B cell (primary cell): ENCODE measurements around the gene DUT. TPM values are rescaled to one million over a fixed set of nuclear protein-coding genes. Genes with fewer than 3 reads are reported as not detected.

Experiments
- ATAC-seq: fragments of 200-7000 bp; cut with Tn5 transposase; one replicate; pipeline ENCODE4 v1.10.0; 2021; ENCODE audit warnings: low read depth, mild to moderate bottlenecking, moderate number of reproducible peaks, moderate library complexity
- CTCF ChIA-PET: fragments of 350-600 bp; sonication (Branson Sonifier 250); formaldehyde crosslinking; loops from one replicate; lab custom pipeline; 2021; ENCODE audit warnings: antibody characterized with exemption, inconsistent platforms; lab: Charles Lee
- POLR2A ChIA-PET: fragments of 350-600 bp; sonication (Branson Sonifier 250); formaldehyde crosslinking; loops from one replicate; lab custom pipeline; 2021; ENCODE audit warnings: antibody characterized with exemption; lab: Charles Lee
- DNase-seq: peaks from one replicate; pipeline ENCODE4 v3.0.0; 2013
- H2AFZ ChIP-seq: 2 replicates; pipeline ENCODE4 v1.6.1; 2012; ENCODE audit warnings: mild to moderate bottlenecking, low read depth, low read length; ENCODE audit not compliant: insufficient read depth, poor library complexity, severe bottlenecking
- H3K27ac ChIP-seq, 2 donors: 1 replicate in 1 of 2; 2 replicates in 1 of 2; pipeline ENCODE4 v1.5.1; 2012 to 2013; ENCODE audit warnings: low read length in 2 of 2, mild to moderate bottlenecking in 2 of 2, moderate library complexity in 1 of 2
- H3K27me3 ChIP-seq, 4 experiments: fragments of 200-600 bp in 1 of 4; sonication (generic) in 1 of 4; replicated peaks in 1 of 4; 1 replicate in 2 of 4; 2 replicates in 2 of 4; pipeline versions ENCODE4 v1.6.1 to v1.7.0; 2013 to 2016; ENCODE audit warnings: low read length in 3 of 4, mild to moderate bottlenecking in 2 of 4, mixed read lengths in 1 of 4, moderate library complexity in 1 of 4; ENCODE audit not compliant: insufficient read depth in 4 of 4, control insufficient read depth in 3 of 4; ENCODE audit errors: control extremely low read depth in 1 of 4
- H3K36me3 ChIP-seq, 2 experiments: replicated peaks in 1 of 2; 1 replicate in 1 of 2; 2 replicates in 1 of 2; pipeline versions ENCODE4 v1.6.1 to v1.7.1; 2013; ENCODE audit warnings: low read length in 1 of 2; ENCODE audit not compliant: insufficient read depth in 2 of 2, control insufficient read depth in 1 of 2; ENCODE audit errors: control extremely low read depth in 1 of 2, extremely low read depth in 1 of 2
- H3K4me1 ChIP-seq, 2 donors: fragments of 200-600 bp in 1 of 2; sonication (generic) in 1 of 2; 1 replicate in 1 of 2; 2 replicates in 1 of 2; pipeline versions ENCODE4 v1.5.1 to v1.6.1; 2013 to 2017; ENCODE audit warnings: low read length in 2 of 2; ENCODE audit not compliant: control insufficient read depth in 2 of 2, insufficient read depth in 2 of 2
- H3K4me2 ChIP-seq: replicated peaks from 2 replicates; pipeline ENCODE3; 2012; ENCODE audit warnings: mild to moderate bottlenecking, low read depth, low read length; ENCODE audit not compliant: poor library complexity, severe bottlenecking
- H3K4me3 ChIP-seq, 5 experiments: fragments of 200-600 bp in 1 of 5; sonication (generic) in 1 of 5; 1 replicate in 3 of 5; 2 replicates in 2 of 5; pipeline versions ENCODE4 v1.5.1 to v1.7.0; 2011 to 2016; ENCODE audit warnings: low read length in 4 of 5, mild to moderate bottlenecking in 4 of 5, low read depth in 2 of 5, control low read depth in 1 of 5, moderate library complexity in 1 of 5; ENCODE audit not compliant: insufficient read depth in 1 of 5; ENCODE audit errors: control extremely low read depth in 1 of 5, extremely low read depth in 1 of 5
- H3K79me2 ChIP-seq: fragments of 200-600 bp; sonication (generic); one replicate; pipeline ENCODE4 v1.6.0; 2016; ENCODE audit warnings: low read length; ENCODE audit not compliant: control insufficient read depth, insufficient read depth
- H3K9ac ChIP-seq: fragments of 200-600 bp; sonication (generic); 2 replicates; pipeline ENCODE4 v1.6.1; 2017; ENCODE audit warnings: mild to moderate bottlenecking, low read length, moderate library complexity
- H3K9me3 ChIP-seq, 3 donors: one replicate each; pipeline versions ENCODE4 v1.6.1 to v1.7.1; 2013; ENCODE audit warnings: low read length in 2 of 3; ENCODE audit not compliant: control insufficient read depth in 2 of 3, insufficient read depth in 1 of 3; ENCODE audit errors: control extremely low read depth in 1 of 3
- H4K20me1 ChIP-seq: 2 replicates; pipeline ENCODE4 v1.6.0; 2012; ENCODE audit warnings: mild to moderate bottlenecking, low read length; ENCODE audit not compliant: insufficient read depth, control insufficient read depth, poor library complexity, severe bottlenecking
- H3K27ac Mint-ChIP-seq: one replicate; pipeline ENCODE4 v1.8.0; 2021; ENCODE audit warnings: mixed read lengths
- H3K27me3 Mint-ChIP-seq: one replicate; pipeline ENCODE4 v1.8.0; 2021; ENCODE audit warnings: mixed read lengths
- H3K4me1 Mint-ChIP-seq: one replicate; pipeline ENCODE4 v1.8.0; 2021; ENCODE audit warnings: mixed read lengths
- H3K4me3 Mint-ChIP-seq: one replicate; pipeline ENCODE4 v1.8.0; 2021; ENCODE audit warnings: mixed read lengths
- H3K9me3 Mint-ChIP-seq: one replicate; pipeline ENCODE4 v1.8.0; 2022; ENCODE audit warnings: mixed read lengths; ENCODE audit not compliant: insufficient read depth
- EZH2 ChIP-seq: IDR thresholded peaks from 2 replicates; pipeline ENCODE4 v1.6.1; 2012; ENCODE audit warnings: borderline replicate concordance, low read depth, mild to moderate bottlenecking, moderate library complexity, low read length; ENCODE audit not compliant: insufficient read depth, poor library complexity, severe bottlenecking
- WGBS: methylation state at CpG from one replicate; pipeline ENCODE4 v1.1.5; 2013; ENCODE audit warnings: missing lambda C conversion rate; ENCODE audit not compliant: insufficient coverage; 5-methylcytosine and 5-hydroxymethylcytosine counted together
- intact Hi-C: fragments of 100-400 bp; cut with micrococcal nuclease; formaldehyde crosslinking; loops from one replicate; pipeline ENCODE4 v1.10.0; 2022
- polyA plus RNA-seq: library from polyadenylated mRNA; depleted of rRNA; stranded (reverse); fragments of >200 nt; gene quantifications from 2 replicates; pipeline ENCODE4 v1.2.3, GENCODE V29; 2012
- total RNA-seq, 2 donors: library from RNA; stranded (reverse); fragments of 120-200 nt in 1 of 2; gene quantifications; 1 replicate in 1 of 2; 2 replicates in 1 of 2; pipeline versions ENCODE4 v1.2.3 to v1.2.4, GENCODE V29; 2013 to 2022
- TF ChIP-seq, protein P1 (sequence below): fragments of 200-600 bp; IDR thresholded peaks from one replicate; pipeline ENCODE4 v1.8.0; 2022; ENCODE audit warnings: antibody characterized with exemption, mild to moderate bottlenecking

The DUT gene
- total and polyA plus RNA-seq, 2 donors (not counting 1 experiment from before 2014, with no cell fraction given), result 59.5 to 84.7 TPM

DNA sequence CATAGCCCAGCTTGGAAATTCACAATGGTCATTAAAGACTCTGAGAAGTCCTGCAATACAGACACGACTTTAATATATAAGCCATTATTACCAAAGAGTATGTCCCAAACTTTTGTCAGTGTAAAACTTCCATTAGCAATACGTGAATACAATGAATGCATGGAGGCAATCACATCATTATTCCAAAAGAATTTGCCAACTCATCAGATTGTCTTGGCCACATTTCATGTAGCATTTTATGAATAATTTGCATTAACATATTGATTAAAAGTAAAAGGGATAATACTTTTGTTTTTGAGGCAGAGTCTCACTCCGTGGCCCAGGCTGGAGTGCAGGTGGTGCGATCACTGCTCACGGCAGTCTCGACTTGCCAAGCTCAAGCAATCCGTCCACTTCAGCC is 7.9 kb upstream of the DUT start:
- TF ChIP-seq EZH2, result no peak
- TF ChIP-seq, protein P1, sequence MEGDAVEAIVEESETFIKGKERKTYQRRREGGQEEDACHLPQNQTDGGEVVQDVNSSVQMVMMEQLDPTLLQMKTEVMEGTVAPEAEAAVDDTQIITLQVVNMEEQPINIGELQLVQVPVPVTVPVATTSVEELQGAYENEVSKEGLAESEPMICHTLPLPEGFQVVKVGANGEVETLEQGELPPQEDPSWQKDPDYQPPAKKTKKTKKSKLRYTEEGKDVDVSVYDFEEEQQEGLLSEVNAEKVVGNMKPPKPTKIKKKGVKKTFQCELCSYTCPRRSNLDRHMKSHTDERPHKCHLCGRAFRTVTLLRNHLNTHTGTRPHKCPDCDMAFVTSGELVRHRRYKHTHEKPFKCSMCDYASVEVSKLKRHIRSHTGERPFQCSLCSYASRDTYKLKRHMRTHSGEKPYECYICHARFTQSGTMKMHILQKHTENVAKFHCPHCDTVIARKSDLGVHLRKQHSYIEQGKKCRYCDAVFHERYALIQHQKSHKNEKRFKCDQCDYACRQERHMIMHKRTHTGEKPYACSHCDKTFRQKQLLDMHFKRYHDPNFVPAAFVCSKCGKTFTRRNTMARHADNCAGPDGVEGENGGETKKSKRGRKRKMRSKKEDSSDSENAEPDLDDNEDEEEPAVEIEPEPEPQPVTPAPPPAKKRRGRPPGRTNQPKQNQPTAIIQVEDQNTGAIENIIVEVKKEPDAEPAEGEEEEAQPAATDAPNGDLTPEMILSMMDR, result no peak
- WGBS, result 100% methylated on average over 1 of the region's 7 CpGs
- no peak overlapping the region for H3K27ac Mint-ChIP-seq
- Histone ChIP-seq H3K9me3 (no peaks in the 10 kb centered on the region), H3K4me2 (no peak overlapping the region), H3K36me3 (no peaks in the 10 kb centered on the region), H2AFZ (no peak overlapping the region), H3K79me2 (no peaks in the 10 kb centered on the region), H3K9ac (no peak overlapping the region), H3K4me3 (no peak overlapping the region), H3K27ac (no peak overlapping the region), H4K20me1 (no peaks in the 10 kb centered on the region), H3K4me1 (peaks cover 10 to 11% of the 10 kb centered on the region in 2 donors), H3K27me3 (no peaks in the 10 kb centered on the region)
- no peaks in the 10 kb centered on the region for H3K27me3 Mint-ChIP-seq
- ATAC-seq, result no peak
- H3K4me1 Mint-ChIP-seq, result peaks cover 14% of the 10 kb centered on the region
- CTCF ChIA-PET, result no interaction called here
- POLR2A ChIA-PET, result no interaction called here
- intact Hi-C loops, result no loop called here
- no peaks in the 10 kb centered on the region for H3K9me3 Mint-ChIP-seq
- DNase-seq, result no peak
- no peak overlapping the region for H3K4me3 Mint-ChIP-seq

DNA sequence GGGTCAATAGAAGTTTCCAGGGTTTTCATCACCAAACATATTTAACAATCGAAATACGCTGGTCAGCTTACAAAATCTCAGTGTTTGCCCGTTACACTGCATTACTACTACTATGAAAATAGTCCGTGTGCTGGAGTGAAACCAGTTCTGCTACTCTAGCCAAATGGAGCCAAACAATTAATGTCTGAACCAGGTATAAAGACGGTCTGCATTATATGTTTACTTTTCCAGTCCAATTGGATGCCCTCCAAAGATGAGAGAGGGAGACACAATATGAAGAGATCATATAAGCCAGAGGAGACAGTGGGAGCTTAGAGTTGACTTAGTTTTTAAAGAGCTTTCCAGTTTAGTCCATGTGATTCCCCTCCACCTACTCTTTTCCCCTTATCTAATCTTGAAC is 6.3 kb upstream of the DUT start:
- Histone ChIP-seq H3K27ac (no peak overlapping the region), H3K9ac (no peak overlapping the region), H4K20me1 (no peaks in the 10 kb centered on the region), H3K79me2 (no peaks in the 10 kb centered on the region), H3K4me1 (peaks cover 10 to 11% of the 10 kb centered on the region in 2 donors), H3K4me2 (no peak overlapping the region), H3K27me3 (no peaks in the 10 kb centered on the region), H2AFZ (no peak overlapping the region), H3K4me3 (no peak overlapping the region), H3K9me3 (no peaks in the 10 kb centered on the region), H3K36me3 (no peaks in the 10 kb centered on the region)
- TF ChIP-seq, protein P1, result no peak
- no peak overlapping the region for H3K27ac Mint-ChIP-seq
- no peak overlapping the region for H3K4me3 Mint-ChIP-seq
- H3K9me3 Mint-ChIP-seq, result no peaks in the 10 kb centered on the region
- DNase-seq, result no peak
- WGBS, result no CpG with 5 or more reads among the region's 5 CpGs
- no peak for ATAC-seq
- ChIA-PET CTCF (no interaction called here), POLR2A (no interaction called here)
- H3K4me1 Mint-ChIP-seq, result peaks cover 14% of the 10 kb centered on the region
- no peaks in the 10 kb centered on the region for H3K27me3 Mint-ChIP-seq
- intact Hi-C loops, result no loop called here
